ENCODE data around the gene MRPS14.

The MRPS14 gene

DNA sequence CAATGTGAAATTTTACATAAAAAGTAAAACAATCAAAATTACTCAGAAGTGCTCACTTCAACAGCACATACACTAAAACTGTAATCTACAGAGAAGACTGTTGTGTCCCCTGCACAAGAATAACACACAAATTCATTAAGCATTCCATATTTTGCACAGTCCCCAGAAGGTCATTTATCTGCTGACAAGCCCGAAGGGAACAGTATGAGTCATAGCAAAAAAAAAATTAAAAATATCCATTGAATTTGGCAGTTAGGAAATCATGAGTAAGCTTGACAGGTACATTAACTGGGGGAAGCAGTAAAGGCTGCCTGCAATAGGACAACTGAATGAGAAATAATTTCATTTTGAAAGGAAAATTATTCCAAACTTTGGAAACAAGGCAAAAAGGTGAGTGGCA lies 26.7 kb downstream of the MRPS14 start:
- H3K27ac Mint-ChIP-seq, result no peak overlapping the region
- H3K36me3 Mint-ChIP-seq (ENCODE audit: low read depth), result no peaks in the 10 kb centered on the region
- no peak overlapping the region for H3K4me3 Mint-ChIP-seq
- peaks cover 12% of the 10 kb centered on the region for H3K4me1 Mint-ChIP-seq
- no peaks in the 10 kb centered on the region for H3K9me3 Mint-ChIP-seq
- DNase-seq, result no peak
- TF ChIP-seq, protein P1, sequence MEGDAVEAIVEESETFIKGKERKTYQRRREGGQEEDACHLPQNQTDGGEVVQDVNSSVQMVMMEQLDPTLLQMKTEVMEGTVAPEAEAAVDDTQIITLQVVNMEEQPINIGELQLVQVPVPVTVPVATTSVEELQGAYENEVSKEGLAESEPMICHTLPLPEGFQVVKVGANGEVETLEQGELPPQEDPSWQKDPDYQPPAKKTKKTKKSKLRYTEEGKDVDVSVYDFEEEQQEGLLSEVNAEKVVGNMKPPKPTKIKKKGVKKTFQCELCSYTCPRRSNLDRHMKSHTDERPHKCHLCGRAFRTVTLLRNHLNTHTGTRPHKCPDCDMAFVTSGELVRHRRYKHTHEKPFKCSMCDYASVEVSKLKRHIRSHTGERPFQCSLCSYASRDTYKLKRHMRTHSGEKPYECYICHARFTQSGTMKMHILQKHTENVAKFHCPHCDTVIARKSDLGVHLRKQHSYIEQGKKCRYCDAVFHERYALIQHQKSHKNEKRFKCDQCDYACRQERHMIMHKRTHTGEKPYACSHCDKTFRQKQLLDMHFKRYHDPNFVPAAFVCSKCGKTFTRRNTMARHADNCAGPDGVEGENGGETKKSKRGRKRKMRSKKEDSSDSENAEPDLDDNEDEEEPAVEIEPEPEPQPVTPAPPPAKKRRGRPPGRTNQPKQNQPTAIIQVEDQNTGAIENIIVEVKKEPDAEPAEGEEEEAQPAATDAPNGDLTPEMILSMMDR (IDR thresholded peaks at IDR 0.05), result no peak
- H3K27me3 Mint-ChIP-seq (ENCODE audit: low read depth, poor library complexity), result no peaks in the 10 kb centered on the region

- no peaks in the 10 kb centered on the region for H3K9me3 Mint-ChIP-seq
- no peak for DNase-seq
- no peaks in the 10 kb centered on the region for H3K27me3 Mint-ChIP-seq (ENCODE audit: low read depth, poor library complexity)
- TF ChIP-seq, protein P1 (IDR thresholded peaks at IDR 0.05), result no peak
- H3K4me3 Mint-ChIP-seq, result no peak overlapping the region
- peaks cover 6% of the 10 kb centered on the region for H3K4me1 Mint-ChIP-seq
- H3K36me3 Mint-ChIP-seq (ENCODE audit: low read depth), result no peaks in the 10 kb centered on the region
- no peak overlapping the region for H3K27ac Mint-ChIP-seq
These were observed 27.3 kb downstream of the MRPS14 start for GRCh38 chr1:174995916-174996315.

- no peak for DNase-seq
- H3K27me3 Mint-ChIP-seq (ENCODE audit: low read depth, poor library complexity), result no peaks in the 10 kb centered on the region
- no peak overlapping the region for H3K27ac Mint-ChIP-seq
- no peak overlapping the region for H3K4me3 Mint-ChIP-seq
- no peaks in the 10 kb centered on the region for H3K9me3 Mint-ChIP-seq
- no peaks in the 10 kb centered on the region for H3K36me3 Mint-ChIP-seq (ENCODE audit: low read depth)
- H3K4me1 Mint-ChIP-seq, result no peaks in the 10 kb centered on the region
- TF ChIP-seq, protein P1 (IDR thresholded peaks at IDR 0.05), result no peak
These were observed 28.1 kb downstream of the MRPS14 start for GRCh38 chr1:174995121-174995520.

- Mint-ChIP-seq H3K27ac (no peak overlapping the region), H3K36me3 (ENCODE audit: low read depth) (no peaks in the 10 kb centered on the region), H3K27me3 (ENCODE audit: low read depth, poor library complexity) (no peaks in the 10 kb centered on the region), H3K9me3 (no peaks in the 10 kb centered on the region), H3K4me3 (no peak overlapping the region), H3K4me1 (no peaks in the 10 kb centered on the region)
- DNase-seq, result no peak
- TF ChIP-seq, protein P1 (IDR thresholded peaks at IDR 0.05), result no peak
These were observed 31.8 kb downstream of the MRPS14 start for GRCh38 chr1:174991473-174991872.

- Mint-ChIP-seq H3K4me3 (no peak overlapping the region), H3K4me1 (no peaks in the 10 kb centered on the region), H3K36me3 (ENCODE audit: low read depth) (no peaks in the 10 kb centered on the region), H3K9me3 (no peaks in the 10 kb centered on the region), H3K27ac (no peak overlapping the region), H3K27me3 (ENCODE audit: low read depth, poor library complexity) (no peaks in the 10 kb centered on the region)
- TF ChIP-seq, protein P1 (IDR thresholded peaks at IDR 0.05), result no peak
- DNase-seq, result no peak
These were observed 32.7 kb downstream of the MRPS14 start for GRCh38 chr1:174990382-174990999.

- H3K27me3 Mint-ChIP-seq (ENCODE audit: low read depth, poor library complexity), result no peaks in the 10 kb centered on the region
- H3K4me1 Mint-ChIP-seq, result no peaks in the 10 kb centered on the region
- DNase-seq, result no peak
- TF ChIP-seq, protein P1 (IDR thresholded peaks at IDR 0.05), result no peak
- H3K4me3 Mint-ChIP-seq, result no peak overlapping the region
- H3K9me3 Mint-ChIP-seq, result no peaks in the 10 kb centered on the region
- H3K36me3 Mint-ChIP-seq (ENCODE audit: low read depth), result no peaks in the 10 kb centered on the region
- no peak overlapping the region for H3K27ac Mint-ChIP-seq
These were observed 33.5 kb downstream of the MRPS14 start for GRCh38 chr1:174989536-174990220.

Data from nephron progenitor cell (in vitro differentiated cells).